OCI-LY1 (cell line): ENCODE results near the gene TRPM1.

ENCODE experiments used
- H2AFZ ChIP-seq: fragments of 200-600 bp; sonication (generic), shearing (Covaris generic); 2 replicates; pipeline ENCODE4 v1.6.0; 2014; ENCODE audit warnings: antibody characterized with exemption, mild to moderate bottlenecking, low read length
- H3F3A ChIP-seq: fragments of 200-600 bp; sonication (generic), shearing (Covaris generic); 2 replicates; pipeline ENCODE4 v1.6.0; 2014; ENCODE audit warnings: mild to moderate bottlenecking, antibody characterized with exemption, low read length, moderate library complexity; ENCODE audit not compliant: insufficient read depth
- H3K27ac ChIP-seq: fragments of 200-600 bp; sonication (generic); 2 replicates; pipeline ENCODE4 v1.5.1; 2014; ENCODE audit warnings: low read length, mixed run types, mild to moderate bottlenecking, low read depth; ENCODE audit not compliant: poor library complexity, severe bottlenecking
- H3K27me3 ChIP-seq: fragments of 200-600 bp; sonication (generic); 2 replicates; pipeline ENCODE4 v1.6.0; 2014; ENCODE audit warnings: antibody characterized with exemption, mild to moderate bottlenecking, low read length, moderate library complexity; ENCODE audit not compliant: insufficient read depth
- H3K36me3 ChIP-seq: fragments of 200-600 bp; sonication (generic); 2 replicates; pipeline ENCODE4 v1.6.1; 2014; ENCODE audit warnings: mild to moderate bottlenecking, antibody characterized with exemption, low read length, moderate library complexity, mixed read lengths; ENCODE audit not compliant: insufficient read depth
- H3K4me1 ChIP-seq: fragments of 200-600 bp; sonication (generic); 2 replicates; pipeline ENCODE4 v1.5.1; 2014; ENCODE audit warnings: mild to moderate bottlenecking, low read length, moderate library complexity; ENCODE audit not compliant: insufficient read depth, severe bottlenecking
- H3K4me2 ChIP-seq: fragments of 200-600 bp; sonication (generic), shearing (Covaris generic); 2 replicates; pipeline ENCODE4 v1.6.1; 2014; ENCODE audit warnings: low read length
- H3K4me3 ChIP-seq: fragments of 200-600 bp; sonication (generic); 2 replicates; pipeline ENCODE4 v1.5.1; 2014; ENCODE audit warnings: low read length, low read depth, mild to moderate bottlenecking, mixed read lengths; ENCODE audit not compliant: poor library complexity, severe bottlenecking
- H3K79me2 ChIP-seq: fragments of 200-600 bp; shearing (Covaris generic); 2 replicates; pipeline ENCODE4 v1.6.1; 2016; ENCODE audit warnings: mixed run types, low read length, mixed read lengths; ENCODE audit not compliant: insufficient read depth
- H3K9ac ChIP-seq: fragments of 200-600 bp; sonication (generic), shearing (Covaris generic); 2 replicates; pipeline ENCODE4 v1.6.1; 2014; ENCODE audit warnings: mild to moderate bottlenecking, low read length, mixed read lengths
- H3K9me2 ChIP-seq: fragments of 200-600 bp; sonication (generic), shearing (Covaris generic); 2 replicates; pipeline ENCODE4 v1.6.1; 2014; ENCODE audit warnings: low read depth, mild to moderate bottlenecking, low read length, mixed read lengths
- H3K9me3 ChIP-seq: fragments of 200-600 bp; shearing (Covaris generic); 2 replicates; pipeline ENCODE4 v1.6.1; 2014; ENCODE audit warnings: low read length, mixed read lengths
- H4K20me1 ChIP-seq: fragments of 200-600 bp; sonication (generic), shearing (Covaris generic); 2 replicates; pipeline ENCODE4 v1.6.0; 2016; ENCODE audit warnings: mild to moderate bottlenecking, low read length; ENCODE audit not compliant: insufficient read depth
- CTCF ChIP-seq: fragments of 200-600 bp; sonication (generic), shearing (Covaris generic); IDR thresholded peaks from 2 replicates; pipeline ENCODE4 v1.5.1; 2017; ENCODE audit warnings: mild to moderate bottlenecking, antibody characterized with exemption, low read length, moderate library complexity, mixed read lengths
- EZH2 ChIP-seq: fragments of 200-600 bp; sonication (generic), shearing (Covaris generic); IDR thresholded peaks from 2 replicates; pipeline ENCODE4 v1.8.0; 2017; ENCODE audit warnings: borderline replicate concordance, mixed run types, mild to moderate bottlenecking, antibody characterized with exemption, low read length, moderate library complexity, mixed read lengths

Gene TRPM1

GRCh38 chr15:31100738-31101137 is 787 bp downstream of the TRPM1 start:
- no peak for TF ChIP-seq EZH2
- no peak for TF ChIP-seq CTCF
- Histone ChIP-seq H4K20me1 (no peaks in the 10 kb centered on the region), H3K79me2 (no peaks in the 10 kb centered on the region), H2AFZ (no peak overlapping the region), H3K4me2 (no peak overlapping the region), H3K27me3 (peaks cover 6% of the 10 kb centered on the region; the same call in 1 of the 2 replicates), H3K36me3 (no peaks in the 10 kb centered on the region), H3K4me1 (no peaks in the 10 kb centered on the region), H3K4me3 (no peak overlapping the region), H3F3A (no peaks in the 10 kb centered on the region), H3K27ac (no peak overlapping the region), H3K9me2 (no peaks in the 10 kb centered on the region), H3K9ac (no peak overlapping the region), H3K9me3 (no peaks in the 10 kb centered on the region)

GRCh38 chr15:31098953-31099740 is 2.4 kb downstream of the TRPM1 start:
- H3K79me2 ChIP-seq: no peaks in the 10 kb centered on the region
- no peaks in the 10 kb centered on the region for H3K36me3 ChIP-seq
- no peak overlapping the region for H3K27ac ChIP-seq
- no peak for TF ChIP-seq EZH2
- peak; percentile 26; the same call in 1 of the 2 replicates for TF ChIP-seq CTCF
- H3K27me3 ChIP-seq: peaks cover 6% of the 10 kb centered on the region; the same call in 1 of the 2 replicates
- H3K9me2 ChIP-seq: no peaks in the 10 kb centered on the region
- no peaks in the 10 kb centered on the region for H3K9me3 ChIP-seq
- no peak overlapping the region for H3K4me2 ChIP-seq
- H3K9ac ChIP-seq: no peak overlapping the region
- H3F3A ChIP-seq: no peaks in the 10 kb centered on the region
- no peaks in the 10 kb centered on the region for H4K20me1 ChIP-seq
- no peaks in the 10 kb centered on the region for H3K4me1 ChIP-seq
- H3K4me3 ChIP-seq: no peak overlapping the region
- no peak overlapping the region for H2AFZ ChIP-seq

DNA sequence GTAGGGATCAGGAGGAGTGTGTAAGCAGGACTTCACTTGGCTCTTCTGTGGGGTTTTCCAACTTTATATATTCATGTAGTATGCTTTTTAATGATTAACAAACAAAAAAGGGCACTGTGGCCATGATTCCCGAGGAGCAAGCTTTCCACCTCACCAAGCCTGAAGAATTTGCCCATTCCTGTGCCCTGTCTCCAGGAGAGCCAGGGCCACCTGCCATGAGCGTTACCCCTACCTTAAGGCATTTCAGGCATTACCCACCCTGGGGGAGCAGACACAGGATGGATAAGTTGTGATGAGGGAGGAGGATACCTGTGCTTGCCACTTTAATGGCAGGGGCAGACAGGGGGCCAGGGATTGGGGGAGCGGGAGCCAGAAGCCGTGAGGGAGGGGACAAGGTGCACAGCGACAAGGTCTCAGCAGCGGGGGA is 3.0 kb downstream of the TRPM1 start:
- H2AFZ ChIP-seq: no peak overlapping the region
- TF ChIP-seq EZH2 (no peak), CTCF (no peak)
- no peaks in the 10 kb centered on the region for H3K36me3 ChIP-seq
- no peak overlapping the region for H3K27ac ChIP-seq
- H3K4me1 ChIP-seq: no peaks in the 10 kb centered on the region
- no peaks in the 10 kb centered on the region for H3K9me2 ChIP-seq
- no peaks in the 10 kb centered on the region for H3K9me3 ChIP-seq
- H3K4me2 ChIP-seq: no peak overlapping the region
- H3F3A ChIP-seq: no peaks in the 10 kb centered on the region
- H3K27me3 ChIP-seq: peaks cover 6% of the 10 kb centered on the region; the same call in 1 of the 2 replicates
- H3K9ac ChIP-seq: no peak overlapping the region
- H4K20me1 ChIP-seq: no peaks in the 10 kb centered on the region
- H3K79me2 ChIP-seq: no peaks in the 10 kb centered on the region
- H3K4me3 ChIP-seq: no peak overlapping the region
